H1 (cell line): ENCODE results near the gene DCDC2B. TPM values are rescaled to one million over a fixed set of nuclear protein-coding genes. Genes with fewer than 3 reads are reported as not detected.

Experiments
- CHD7 ChIP-seq: fragments of 300-600 bp; sonication (generic); IDR thresholded peaks from 2 replicates; pipeline ENCODE4 v1.7.1; 2012; ENCODE audit warnings: low read length, moderate library complexity, mild to moderate bottlenecking, inconsistent platforms; ENCODE audit not compliant: insufficient replicate concordance
- CTBP2 ChIP-seq: IDR thresholded peaks from 2 replicates; pipeline ENCODE4 v1.7.0; 2011; ENCODE audit warnings: borderline replicate concordance, mild to moderate bottlenecking, moderate library complexity, mixed read lengths, low read length; ENCODE audit not compliant: insufficient read depth, insufficient read length
- KDM1A ChIP-seq: fragments of 200-600, 300-600 bp; sonication (generic); IDR thresholded peaks from 2 replicates; pipeline ENCODE4 v1.7.1; 2016; ENCODE audit warnings: mild to moderate bottlenecking, low read length, borderline replicate concordance
- POU5F1 ChIP-seq: IDR thresholded peaks from 2 replicates; pipeline ENCODE4 v1.6.1; 2011; ENCODE audit warnings: low read depth, mild to moderate bottlenecking, low read length, moderate library complexity
- RAD21 ChIP-seq, 2 experiments: IDR thresholded peaks in 1 of 2; conservative IDR thresholded peaks in 1 of 2; 2 replicates each; pipeline ENCODE4 v1.6.1; 2011; ENCODE audit warnings: low read depth in 2 of 2, low read length in 2 of 2, improper control_type of control experiment in 1 of 2, inconsistent platforms in 1 of 2, mild to moderate bottlenecking in 1 of 2, moderate library complexity in 1 of 2
- SP2 ChIP-seq: IDR thresholded peaks from 2 replicates; pipeline ENCODE4 v1.6.1; 2012; ENCODE audit warnings: mild to moderate bottlenecking, low read length, inconsistent platforms
- polyA plus RNA-seq, 7 experiments: library from polyadenylated mRNA; depleted of rRNA in 3 of 7; stranded (reverse) in 5 of 7; unstranded in 2 of 7; fragments of >200 nt in 5 of 7; fragments of 200-250 nt in 2 of 7; gene quantifications; 1 replicate in 5 of 7; 2 replicates in 1 of 7; 4 replicates in 1 of 7; pipeline versions ENCODE4 v1.2.1 to v1.2.3, GENCODE V29; 2011 to 2013; ENCODE audit warnings: missing spikeins in 2 of 7, mixed read lengths in 2 of 7
- total RNA-seq: library from RNA; stranded (reverse); fragmentation: NEBNext Ultra II Directional; extraction: Animal tissue kit (Norgen Biotek cat#: 25700); gene quantifications from 2 replicates; pipeline ENCODE4 v1.2.1, GENCODE V29; 2021

Gene DCDC2B
- total and polyA plus RNA-seq, 2 of the 8 experiments (the other 6 are each of a cell fraction or from before 2014, with no cell fraction given), result not detected

DNA sequence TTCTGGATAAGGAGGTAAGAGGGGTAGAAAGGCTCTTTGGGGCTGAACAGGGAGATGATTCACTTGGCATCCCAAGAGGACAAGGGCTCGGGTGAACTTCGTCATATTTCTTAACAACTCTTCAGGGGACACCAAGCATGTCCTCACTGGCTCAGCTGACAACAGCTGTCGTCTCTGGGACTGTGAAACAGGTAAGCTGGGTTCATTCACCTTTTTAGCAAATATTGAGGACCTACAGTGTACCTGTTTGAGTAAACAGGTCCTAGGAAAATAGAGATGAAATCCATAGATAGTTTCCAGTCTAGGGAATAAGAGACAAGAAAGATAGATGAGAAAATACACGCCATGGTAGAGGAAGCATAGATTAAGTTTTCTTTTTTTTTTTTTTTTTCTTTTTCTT is 15.4 kb downstream of the DCDC2B start (continued):
- TF ChIP-seq CHD7, result no peak
- no peak for TF ChIP-seq RAD21 (IDR thresholded peaks at IDR 0.05 in 1 of 2, conservative IDR thresholded peaks at IDR 0.05 in 1 of 2; ENCODE audit: low read depth in 2 of 2, low read length in 2 of 2)
- TF ChIP-seq CTBP2, result no peak
- TF ChIP-seq KDM1A, result no peak
- no peak for TF ChIP-seq POU5F1
- TF ChIP-seq SP2, result no peak
